Neural cell (in vitro differentiated cells): ENCODE data around the gene AHNAK2.

ENCODE experiments used
- EP300 ChIP-seq: fragments of 450-650 bp; conservative IDR thresholded peaks from 2 replicates; pipeline ENCODE4 v1.6.1; 2014; ENCODE audit warnings: antibody characterized with exemption, mild to moderate bottlenecking, moderate library complexity; ENCODE audit not compliant: poor library complexity, severe bottlenecking
- EZH2 ChIP-seq: fragments of 200-600, 300-800 bp; shearing (Covaris generic), sonication (generic); IDR thresholded peaks from 2 replicates; pipeline ENCODE4 v1.6.1; 2014; ENCODE audit warnings: antibody characterized with exemption, low read length, borderline replicate concordance, mild to moderate bottlenecking; ENCODE audit not compliant: insufficient read depth, poor library complexity, severe bottlenecking
- POLR2AphosphoS5 ChIP-seq: IDR thresholded peaks from 2 replicates; pipeline ENCODE4 v1.6.1; 2012
- TAF1 ChIP-seq: IDR thresholded peaks from 2 replicates; pipeline ENCODE4 v1.6.1; 2012; ENCODE audit warnings: low read depth
- TF ChIP-seq, protein P1 (sequence below): fragments of 450-650 bp; IDR thresholded peaks from 2 replicates; pipeline ENCODE4 v1.5.1; 2014; ENCODE audit warnings: antibody characterized with exemption, mild to moderate bottlenecking, moderate library complexity; ENCODE audit not compliant: poor library complexity, severe bottlenecking

DNA sequence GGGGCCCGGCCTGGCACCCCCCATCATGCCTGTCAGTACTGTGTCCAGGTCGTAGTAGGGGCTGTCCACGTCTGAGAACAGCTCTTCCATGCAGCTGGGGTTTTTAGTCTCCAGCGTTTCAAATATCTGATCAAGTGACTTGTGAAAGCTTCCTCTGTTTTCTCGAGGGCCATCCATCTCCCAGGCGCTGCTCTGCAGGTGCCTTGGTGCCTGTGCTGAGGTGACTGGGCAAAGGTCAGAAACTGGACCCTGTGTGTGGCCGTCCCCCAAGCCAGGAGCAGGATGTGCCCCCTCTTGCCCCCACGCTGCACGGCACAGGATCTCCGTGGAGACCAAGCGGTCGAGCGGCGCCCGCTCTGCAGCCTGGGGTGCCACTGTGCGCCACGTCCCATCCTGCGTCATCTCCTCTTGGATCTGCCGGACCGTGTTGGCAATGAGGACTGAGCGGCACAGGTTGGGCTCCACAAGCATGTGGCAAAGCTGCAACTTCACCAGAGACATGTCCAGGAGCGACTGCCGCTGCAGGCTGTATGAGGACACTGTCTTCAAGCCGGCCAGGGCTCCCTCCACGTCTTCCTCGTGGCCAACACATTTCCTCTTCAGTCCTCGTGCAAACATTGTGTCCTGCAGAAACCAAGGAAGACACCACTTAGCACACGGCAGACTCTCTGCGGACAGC, 33.3 kb upstream of the AHNAK2 start:
- TF ChIP-seq, protein P1, sequence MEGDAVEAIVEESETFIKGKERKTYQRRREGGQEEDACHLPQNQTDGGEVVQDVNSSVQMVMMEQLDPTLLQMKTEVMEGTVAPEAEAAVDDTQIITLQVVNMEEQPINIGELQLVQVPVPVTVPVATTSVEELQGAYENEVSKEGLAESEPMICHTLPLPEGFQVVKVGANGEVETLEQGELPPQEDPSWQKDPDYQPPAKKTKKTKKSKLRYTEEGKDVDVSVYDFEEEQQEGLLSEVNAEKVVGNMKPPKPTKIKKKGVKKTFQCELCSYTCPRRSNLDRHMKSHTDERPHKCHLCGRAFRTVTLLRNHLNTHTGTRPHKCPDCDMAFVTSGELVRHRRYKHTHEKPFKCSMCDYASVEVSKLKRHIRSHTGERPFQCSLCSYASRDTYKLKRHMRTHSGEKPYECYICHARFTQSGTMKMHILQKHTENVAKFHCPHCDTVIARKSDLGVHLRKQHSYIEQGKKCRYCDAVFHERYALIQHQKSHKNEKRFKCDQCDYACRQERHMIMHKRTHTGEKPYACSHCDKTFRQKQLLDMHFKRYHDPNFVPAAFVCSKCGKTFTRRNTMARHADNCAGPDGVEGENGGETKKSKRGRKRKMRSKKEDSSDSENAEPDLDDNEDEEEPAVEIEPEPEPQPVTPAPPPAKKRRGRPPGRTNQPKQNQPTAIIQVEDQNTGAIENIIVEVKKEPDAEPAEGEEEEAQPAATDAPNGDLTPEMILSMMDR = no peak
- TF ChIP-seq EP300 = no peak
- TF ChIP-seq TAF1 = no peak
- no peak for TF ChIP-seq POLR2AphosphoS5
- TF ChIP-seq EZH2 = no peak
